Kidney epithelial cell (primary cell): Measurements from ENCODE around the gene CNOT6. TPM values are rescaled to one million over a fixed set of nuclear protein-coding genes. Genes with fewer than 3 reads are reported as not detected.
"Not testable (repeated sequence)": the region's sequence is repeated elsewhere in the genome, so short reads cannot be mapped to it uniquely, and the experiment has no call there.

Source experiments
- DNase-seq: peaks from one replicate; pipeline ENCODE4 v3.0.0-alpha.2; 2010; ENCODE audit warnings: low read depth
- H3K27me3 ChIP-seq: 2 replicates; pipeline ENCODE4 v1.6.0; 2011; ENCODE audit warnings: low read length; ENCODE audit not compliant: control insufficient read depth, insufficient read depth
- H3K36me3 ChIP-seq: 2 replicates; pipeline ENCODE4 v1.5.1; 2011; ENCODE audit warnings: low read length; ENCODE audit not compliant: control insufficient read depth, insufficient read depth
- H3K4me3 ChIP-seq: 2 replicates; pipeline ENCODE4 v1.5.1; 2011; ENCODE audit warnings: low read depth, mild to moderate bottlenecking, control low read depth, low read length
- total RNA-seq: library from RNA; depleted of rRNA; stranded (reverse); fragments of >200 nt; gene quantifications from 2 replicates; pipeline ENCODE4 v1.2.3, GENCODE V29; 2015
- TF ChIP-seq, protein P1 (sequence below): IDR thresholded peaks from 2 replicates; pipeline ENCODE4 v1.5.1; 2011; ENCODE audit warnings: mild to moderate bottlenecking, moderate library complexity, low read length, control low read depth, inconsistent platforms; ENCODE audit not compliant: insufficient read depth, poor library complexity, severe bottlenecking

Gene CNOT6
- 31.1 and 34.9 TPM in 2 replicates for total RNA-seq

DNA sequence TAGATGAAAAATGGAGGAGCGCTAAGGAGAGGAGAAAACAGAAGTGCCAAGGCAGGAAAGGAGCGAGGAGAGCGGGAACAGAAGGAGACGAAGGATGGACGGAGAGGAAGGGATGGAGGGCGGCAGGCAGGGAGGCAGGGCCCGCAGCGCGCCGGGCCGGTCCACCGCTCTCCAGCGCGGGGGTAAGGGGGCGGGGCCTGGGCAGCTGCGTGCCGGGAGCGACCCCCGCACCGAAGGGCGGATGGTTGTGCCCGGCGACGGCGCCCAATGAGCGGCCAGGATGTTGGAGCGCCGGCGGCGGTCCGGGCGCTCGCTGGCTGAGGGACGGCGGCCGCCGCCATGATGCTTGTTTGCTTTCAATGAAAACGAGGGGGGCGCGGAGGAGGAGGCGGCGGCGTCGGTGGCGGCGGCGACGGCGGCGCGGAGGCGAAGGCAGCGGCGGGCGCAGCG, at the start of gene CNOT6:
TSS of gene CNOT6 (plus strand) at position 320 of the 450 bp plus-strand sequence. CDS start 34,898 bp downstream, outside the sequence.
- TF ChIP-seq, protein P1, sequence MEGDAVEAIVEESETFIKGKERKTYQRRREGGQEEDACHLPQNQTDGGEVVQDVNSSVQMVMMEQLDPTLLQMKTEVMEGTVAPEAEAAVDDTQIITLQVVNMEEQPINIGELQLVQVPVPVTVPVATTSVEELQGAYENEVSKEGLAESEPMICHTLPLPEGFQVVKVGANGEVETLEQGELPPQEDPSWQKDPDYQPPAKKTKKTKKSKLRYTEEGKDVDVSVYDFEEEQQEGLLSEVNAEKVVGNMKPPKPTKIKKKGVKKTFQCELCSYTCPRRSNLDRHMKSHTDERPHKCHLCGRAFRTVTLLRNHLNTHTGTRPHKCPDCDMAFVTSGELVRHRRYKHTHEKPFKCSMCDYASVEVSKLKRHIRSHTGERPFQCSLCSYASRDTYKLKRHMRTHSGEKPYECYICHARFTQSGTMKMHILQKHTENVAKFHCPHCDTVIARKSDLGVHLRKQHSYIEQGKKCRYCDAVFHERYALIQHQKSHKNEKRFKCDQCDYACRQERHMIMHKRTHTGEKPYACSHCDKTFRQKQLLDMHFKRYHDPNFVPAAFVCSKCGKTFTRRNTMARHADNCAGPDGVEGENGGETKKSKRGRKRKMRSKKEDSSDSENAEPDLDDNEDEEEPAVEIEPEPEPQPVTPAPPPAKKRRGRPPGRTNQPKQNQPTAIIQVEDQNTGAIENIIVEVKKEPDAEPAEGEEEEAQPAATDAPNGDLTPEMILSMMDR, result no peak
- Histone ChIP-seq H3K4me3 (peak within 1 kb of the TSS; percentile 93), H3K27me3 (no peaks in the 10 kb centered on the region), H3K36me3 (no peaks in the 10 kb centered on the region)
- DNase-seq, result peak; percentile 54

DNA sequence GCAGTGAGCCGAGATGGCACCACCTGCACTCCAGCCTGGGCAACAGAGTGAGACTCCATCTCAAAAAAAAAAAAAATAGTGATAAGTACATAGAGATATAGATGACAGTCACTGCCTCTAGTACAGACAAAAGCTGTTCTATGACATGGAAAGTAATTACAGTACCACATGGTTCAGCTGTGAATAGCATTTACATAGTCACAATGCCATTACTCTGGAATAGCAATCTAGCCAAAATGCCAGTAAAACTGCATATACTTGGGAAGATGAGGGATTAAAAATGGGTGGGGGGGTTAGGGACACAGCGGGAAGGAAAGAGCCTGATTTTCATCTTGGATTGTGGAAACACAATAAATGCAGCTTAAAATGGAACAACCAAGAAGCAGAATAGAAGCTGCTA, 39.4 kb upstream of the CNOT6 start:
- Histone ChIP-seq H3K4me3 (no peak overlapping the region), H3K27me3 (no peaks in the 10 kb centered on the region), H3K36me3 (no peaks in the 10 kb centered on the region)
- no peak for DNase-seq
- TF ChIP-seq, protein P1, result no peak

DNA sequence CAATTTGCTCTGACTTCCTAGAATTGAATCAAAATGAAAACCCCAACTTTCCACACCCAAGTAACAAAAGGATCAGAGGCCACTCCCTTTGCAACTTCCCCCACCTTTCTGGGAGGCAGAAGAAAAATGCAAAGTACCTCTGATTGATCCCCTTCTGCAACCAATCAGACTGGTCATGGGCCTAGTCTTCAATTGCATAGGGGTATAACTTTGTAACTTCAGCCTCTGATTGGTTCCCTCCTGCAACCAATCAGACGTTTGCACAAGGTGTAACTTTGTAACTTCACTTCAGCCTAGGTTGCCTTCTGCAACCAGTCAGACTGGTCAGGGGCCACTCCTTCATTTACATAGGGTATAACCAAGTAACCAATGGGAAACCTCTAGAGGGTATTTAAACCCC, 38.3 kb upstream of the CNOT6 start:
- DNase-seq, result no peak
- H3K27me3 ChIP-seq, result no peaks in the 10 kb centered on the region
- no peaks in the 10 kb centered on the region for H3K36me3 ChIP-seq
- TF ChIP-seq, protein P1, result no peak
- no peak overlapping the region for H3K4me3 ChIP-seq

DNA sequence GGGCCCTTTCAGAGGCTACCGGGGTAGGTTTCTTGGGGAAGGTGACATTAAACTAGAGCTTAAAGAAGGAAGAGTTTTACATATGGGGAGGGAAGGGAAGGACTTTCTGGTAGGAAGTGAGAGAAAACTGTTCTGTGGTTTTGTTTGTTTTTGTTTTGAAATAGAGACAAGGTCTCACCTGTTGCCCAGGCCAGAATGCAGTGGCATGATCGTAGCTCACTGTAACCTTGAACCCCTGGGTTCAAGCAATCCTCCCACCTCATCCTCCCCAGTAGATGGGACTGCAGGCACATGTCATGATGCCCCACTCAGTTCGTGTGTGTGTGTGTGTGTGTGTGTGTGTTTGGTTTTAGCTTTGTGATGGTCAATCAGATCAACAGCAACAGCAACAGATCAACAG, 37.4 kb upstream of the CNOT6 start:
- TF ChIP-seq, protein P1, result no peak
- H3K4me3 ChIP-seq, result no peak overlapping the region

DNA sequence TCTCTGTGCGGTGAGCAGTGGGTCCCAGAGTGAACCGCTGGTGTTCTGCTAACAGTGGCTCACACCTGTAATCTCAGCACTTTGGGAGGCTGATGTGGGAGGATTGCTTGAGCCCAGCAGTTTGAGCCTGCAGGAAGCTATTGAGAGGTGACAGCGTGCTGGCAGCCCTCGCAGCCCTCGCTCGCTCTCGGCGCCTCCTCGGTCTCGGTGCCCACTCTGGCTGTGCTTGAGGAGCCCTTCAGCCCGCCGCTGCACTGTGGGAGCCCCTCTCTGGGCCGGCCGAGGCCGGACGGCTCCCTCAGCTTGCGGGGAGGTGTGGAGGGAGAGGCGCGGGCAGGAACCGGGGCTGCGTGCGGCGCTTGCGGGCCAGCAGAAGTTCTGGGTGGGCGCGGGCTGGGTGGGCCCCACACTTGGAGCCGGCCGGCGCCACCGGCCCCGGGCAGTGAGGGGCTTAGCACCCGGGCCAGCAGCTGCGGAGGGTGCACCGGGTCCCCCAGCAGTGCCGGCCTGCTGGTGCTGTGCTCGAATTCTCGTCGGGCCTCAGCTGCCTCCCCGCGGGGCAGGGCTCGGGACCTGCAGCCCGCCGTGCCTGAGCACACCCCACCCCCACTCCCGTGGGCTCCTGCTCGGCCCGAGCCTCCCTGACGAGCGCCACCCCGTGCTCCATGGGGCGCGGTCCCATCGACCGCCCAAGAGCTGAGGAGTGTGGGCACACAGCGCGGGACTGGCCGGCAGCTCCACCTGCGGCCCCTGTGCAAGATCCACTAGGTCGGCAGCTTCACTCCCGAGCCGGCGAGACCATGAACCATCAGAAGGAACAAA, 35.1 kb upstream of the CNOT6 start:
- not testable (repeated sequence) for H3K4me3 ChIP-seq, DNase-seq, H3K27me3 ChIP-seq, H3K36me3 ChIP-seq

More for the DNA sequence above, 37.4 kb upstream of the CNOT6 start:
- Histone ChIP-seq H3K27me3 (no peaks in the 10 kb centered on the region), H3K36me3 (no peaks in the 10 kb centered on the region)
- DNase-seq, result no peak

DNA sequence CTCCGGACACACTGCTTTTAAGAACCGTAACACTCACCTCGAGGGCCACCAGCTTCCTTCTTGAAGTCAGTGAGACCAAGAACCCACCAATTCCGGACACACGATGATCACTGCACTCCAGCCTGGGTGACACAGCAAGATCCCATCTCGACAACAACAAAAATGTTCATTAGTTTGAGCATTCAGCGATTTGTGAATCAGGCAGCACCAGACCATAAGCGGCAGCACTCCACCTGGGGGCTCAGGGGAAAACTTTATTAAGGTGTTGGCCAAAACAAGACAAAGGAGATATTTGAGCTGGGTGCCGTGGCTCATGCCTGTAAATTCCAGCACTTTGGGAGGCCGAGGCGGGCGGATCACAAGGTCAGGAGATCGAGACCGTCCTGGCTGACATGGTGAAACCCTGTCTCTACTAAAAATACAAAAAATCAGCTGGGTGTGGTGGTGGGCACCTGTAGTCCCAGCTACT, 34.5 kb upstream of the CNOT6 start:
- not testable (repeated sequence) for DNase-seq, H3K4me3 ChIP-seq, H3K36me3 ChIP-seq, H3K27me3 ChIP-seq

DNA sequence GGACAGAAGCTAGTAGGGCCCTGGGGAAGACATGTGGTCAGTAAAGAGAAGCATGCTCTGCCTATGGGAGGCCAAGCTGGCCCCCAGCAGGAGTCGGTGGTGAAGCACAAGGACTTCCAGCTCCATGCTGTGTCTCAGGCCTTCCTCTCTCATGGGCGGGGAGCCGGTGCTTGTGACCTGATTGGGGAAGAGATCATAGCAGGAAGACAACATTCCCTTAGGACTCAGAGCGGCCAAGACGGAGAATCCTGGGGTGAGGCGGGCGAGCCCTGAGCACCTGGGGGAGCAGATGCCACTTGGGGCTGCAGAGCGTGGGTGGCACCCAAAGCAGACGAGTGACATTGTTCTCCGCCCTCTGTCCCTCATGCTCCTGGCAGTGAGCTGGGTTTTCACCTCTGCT, 33.3 kb upstream of the CNOT6 start:
- DNase-seq, result no peak
- TF ChIP-seq, protein P1, result no peak
- Histone ChIP-seq H3K27me3 (no peaks in the 10 kb centered on the region), H3K36me3 (no peaks in the 10 kb centered on the region), H3K4me3 (no peak overlapping the region)
